CD1c-positive myeloid dendritic cell (primary cell): ENCODE data around the gene CTDSP2.
A peak's percentile ranks its signal among the peaks of the same experiment; 100 is the strongest.
"Not testable (repeated sequence)": the region's sequence is repeated elsewhere in the genome, so short reads cannot be mapped to it uniquely, and the experiment has no call there.

Experiments used
- DNase-seq: peaks from one replicate; pipeline ENCODE4 v3.0.0-alpha.2; 2016; ENCODE audit errors: extremely low spot score

The CTDSP2 gene, protein sequence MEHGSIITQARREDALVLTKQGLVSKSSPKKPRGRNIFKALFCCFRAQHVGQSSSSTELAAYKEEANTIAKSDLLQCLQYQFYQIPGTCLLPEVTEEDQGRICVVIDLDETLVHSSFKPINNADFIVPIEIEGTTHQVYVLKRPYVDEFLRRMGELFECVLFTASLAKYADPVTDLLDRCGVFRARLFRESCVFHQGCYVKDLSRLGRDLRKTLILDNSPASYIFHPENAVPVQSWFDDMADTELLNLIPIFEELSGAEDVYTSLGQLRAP

GRCh38 chr12:57846577-57847319, at the start of gene CTDSP2:
Gene CTDSP2 (minus strand): TSS chr12:57846729. CDS start chr12:57846435, 294 bp downstream.
- DNase-seq, result peak; percentile 97

- no peak for DNase-seq
These were observed 49.5 kb upstream of the CTDSP2 start for GRCh38 chr12:57896115-57896433.

- no peak for DNase-seq
These were observed 49.0 kb upstream of the CTDSP2 start for GRCh38 chr12:57895389-57896114.

DNA sequence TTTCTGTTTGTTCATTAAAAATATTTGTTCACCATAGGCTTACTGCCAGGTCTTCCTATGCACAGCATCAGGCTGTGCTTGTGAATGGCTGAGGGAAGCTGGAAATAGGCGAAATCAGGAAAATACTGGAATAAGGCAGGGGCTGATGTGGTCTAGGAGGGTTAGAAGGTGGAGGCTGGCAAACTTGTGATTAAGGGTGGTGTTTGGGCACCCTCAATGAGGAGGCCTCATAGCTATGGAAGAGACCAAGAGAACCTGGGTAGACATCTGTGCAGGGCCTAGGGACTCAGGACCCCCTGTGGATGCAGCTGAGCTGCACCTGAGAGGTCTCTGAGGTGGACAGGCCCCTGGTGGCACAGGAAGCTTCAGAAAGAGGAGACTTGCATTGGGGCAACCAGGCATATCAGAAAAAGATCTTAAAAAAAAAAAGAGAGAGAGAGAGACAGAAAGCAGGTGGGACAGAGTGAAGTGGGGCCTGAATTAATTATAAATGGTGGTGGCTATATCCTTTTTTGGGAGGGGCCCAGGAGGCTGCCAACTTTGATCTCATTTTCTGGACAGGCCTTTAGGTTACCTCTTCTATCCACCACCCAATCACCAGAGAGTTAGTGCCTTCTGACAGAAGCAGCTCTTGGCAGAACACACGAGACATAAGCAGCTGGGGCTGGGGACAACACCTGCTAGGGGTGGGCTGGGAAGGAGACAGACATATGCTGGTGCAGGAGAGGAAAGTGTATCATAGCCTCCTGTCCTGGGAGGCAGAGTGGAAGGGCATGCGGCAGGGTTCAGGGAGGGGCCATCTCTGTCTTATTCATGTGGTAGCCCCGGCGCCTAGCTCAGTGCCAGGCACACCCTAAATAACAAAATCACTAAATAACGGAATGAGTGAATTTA, 48.1 kb upstream of the CTDSP2 start:
- DNase-seq, result no peak

DNA sequence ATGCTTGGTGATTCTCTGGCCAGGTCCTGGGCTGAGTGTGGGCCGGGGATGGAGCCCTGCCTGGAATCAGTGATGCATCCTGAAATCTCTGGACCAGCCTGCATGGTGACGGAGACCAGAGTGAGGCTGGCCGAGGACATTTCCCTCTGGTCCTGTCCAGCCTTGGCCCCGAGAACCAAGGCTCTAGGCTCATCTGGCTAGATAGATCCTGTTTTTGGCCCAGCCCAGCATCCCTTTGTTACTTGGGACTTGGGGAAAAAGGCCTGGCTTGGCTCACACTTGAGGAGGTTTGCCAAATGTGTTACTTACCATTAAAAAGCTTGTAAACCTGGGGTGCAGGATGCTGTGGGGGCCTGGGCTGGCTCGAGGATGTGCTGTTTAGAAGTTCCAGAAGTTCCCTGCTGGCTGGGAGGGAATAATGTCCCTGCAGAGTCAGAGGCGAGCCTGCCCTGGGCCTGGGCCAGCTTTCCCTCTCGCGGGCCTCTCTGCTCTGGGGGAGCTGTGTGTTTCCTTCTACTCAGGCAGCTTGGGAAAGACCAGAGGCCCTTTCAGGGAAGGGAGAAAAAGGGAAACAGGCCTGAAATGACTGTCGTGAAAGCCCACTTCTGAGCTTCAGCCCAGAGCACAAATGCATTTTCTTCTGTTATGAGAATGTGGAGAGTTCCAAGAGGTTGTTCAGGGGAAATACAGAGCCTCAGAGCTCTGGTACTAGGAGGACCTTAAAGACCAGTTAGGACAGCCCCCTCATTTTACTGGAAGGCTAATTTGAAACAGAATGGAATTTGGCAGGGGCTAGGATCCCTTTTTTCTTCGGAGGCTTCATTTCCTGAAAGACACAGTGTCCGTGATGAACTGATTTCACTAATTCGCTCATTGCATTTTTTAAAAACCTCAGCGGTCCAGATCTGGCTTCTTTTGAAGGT, 47.2 kb upstream of the CTDSP2 start:
- DNase-seq, result peak; percentile 49

DNA sequence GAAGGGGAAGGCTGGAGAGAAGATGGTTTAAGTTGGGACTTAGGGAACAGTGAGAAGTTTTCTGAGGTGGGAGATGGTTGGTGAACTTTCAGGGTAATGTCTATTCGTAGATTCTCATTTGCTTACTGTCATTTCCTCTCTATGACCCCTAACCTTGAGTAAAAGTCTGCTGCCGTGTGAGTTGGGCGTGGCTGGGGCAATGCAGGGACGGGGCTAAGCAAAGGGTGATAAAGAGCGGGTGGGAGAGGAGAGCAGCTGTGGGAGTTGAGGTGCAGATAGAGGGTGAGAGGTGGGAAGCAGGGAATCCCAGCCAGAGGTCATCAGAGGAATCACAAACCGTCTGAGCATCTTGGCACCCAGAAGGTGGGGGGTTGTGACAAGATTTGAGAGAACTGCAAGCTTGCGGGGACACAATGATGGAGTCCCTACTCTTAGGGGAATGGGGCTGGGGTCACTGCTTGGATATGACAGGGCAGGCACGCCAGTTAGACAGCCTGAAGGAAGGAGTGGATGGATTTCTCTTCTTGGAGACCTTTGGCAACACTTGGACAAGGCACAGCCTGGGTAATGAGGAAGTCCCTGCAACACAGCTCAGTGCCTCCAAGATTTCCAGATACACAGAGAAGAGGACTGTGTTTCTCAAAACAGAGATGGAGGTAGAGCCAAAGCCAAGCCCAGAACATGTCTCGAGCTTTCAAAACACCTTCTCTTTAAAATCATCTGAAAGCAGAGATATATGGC, 45.9 kb upstream of the CTDSP2 start:
- no peak for DNase-seq

- DNase-seq, result no peak
These were observed 45.2 kb upstream of the CTDSP2 start for GRCh38 chr12:57891542-57892228.

DNA sequence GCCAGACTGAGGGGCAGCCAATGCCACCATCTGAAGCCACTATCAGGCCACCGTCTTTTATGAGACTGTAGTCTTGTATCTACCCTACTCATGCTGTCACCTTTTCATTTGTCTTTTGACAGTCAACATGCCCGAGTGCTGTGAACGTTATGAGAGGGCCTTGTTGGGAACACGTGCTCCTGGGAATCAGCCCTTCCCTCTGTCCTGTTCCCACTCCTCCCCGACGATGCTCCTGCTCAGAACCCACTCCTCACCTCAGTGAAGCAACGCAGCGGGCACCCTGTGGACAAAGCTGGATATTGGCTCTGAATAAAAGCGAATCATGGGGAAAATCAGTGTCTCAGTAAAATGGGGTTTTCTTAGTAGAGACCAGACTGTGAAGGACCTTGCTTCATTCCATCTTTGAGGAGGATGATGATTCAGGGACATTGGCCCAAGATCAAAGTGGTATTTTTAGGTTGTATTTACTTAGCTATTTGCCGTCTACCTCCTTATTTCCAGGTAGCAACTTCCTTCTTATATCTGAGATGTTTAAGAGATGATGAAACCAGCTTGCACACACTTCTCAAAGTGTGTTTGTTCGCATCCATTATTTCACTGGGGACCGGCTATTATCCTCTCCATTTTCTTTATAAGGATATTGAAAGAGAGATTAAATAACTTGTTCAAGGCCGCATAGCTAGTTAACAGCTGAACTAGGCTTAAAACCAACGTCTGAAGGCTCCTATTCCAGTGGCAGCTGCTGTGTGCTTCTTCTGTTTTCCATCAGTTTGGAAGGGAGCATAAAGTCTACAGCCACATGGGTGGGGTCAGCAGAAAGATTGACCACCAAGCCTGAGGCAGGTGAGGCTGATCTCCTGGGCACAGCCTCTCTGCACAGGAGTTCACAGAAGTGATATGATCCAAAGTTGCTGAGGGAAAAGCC, 43.9 kb upstream of the CTDSP2 start:
- DNase-seq, result no peak

DNA sequence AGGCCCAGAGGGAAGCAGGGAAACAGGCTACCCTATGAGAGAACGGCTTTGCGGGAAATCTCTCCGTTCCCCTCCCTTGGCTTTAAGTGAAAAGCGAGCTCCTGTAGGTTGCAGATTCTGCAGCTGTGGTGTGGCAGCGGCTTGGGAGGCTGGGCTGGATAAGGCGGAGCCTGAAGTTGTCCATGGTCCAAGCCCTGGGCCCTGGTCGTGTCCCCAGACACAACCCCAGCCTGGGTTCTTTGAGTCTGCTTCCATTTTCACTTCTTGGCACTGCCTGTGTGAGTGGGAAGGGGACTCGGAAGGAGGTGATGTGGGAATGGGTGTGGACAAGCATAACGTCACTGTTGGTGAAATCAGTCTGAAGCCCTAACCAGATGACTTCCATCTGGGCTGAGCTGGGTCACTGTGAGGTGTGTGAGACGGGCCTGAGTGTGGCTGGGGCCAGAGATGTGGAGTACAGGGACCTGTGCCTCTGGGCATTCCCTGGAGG, 43.0 kb upstream of the CTDSP2 start:
- DNase-seq, result no peak

DNA sequence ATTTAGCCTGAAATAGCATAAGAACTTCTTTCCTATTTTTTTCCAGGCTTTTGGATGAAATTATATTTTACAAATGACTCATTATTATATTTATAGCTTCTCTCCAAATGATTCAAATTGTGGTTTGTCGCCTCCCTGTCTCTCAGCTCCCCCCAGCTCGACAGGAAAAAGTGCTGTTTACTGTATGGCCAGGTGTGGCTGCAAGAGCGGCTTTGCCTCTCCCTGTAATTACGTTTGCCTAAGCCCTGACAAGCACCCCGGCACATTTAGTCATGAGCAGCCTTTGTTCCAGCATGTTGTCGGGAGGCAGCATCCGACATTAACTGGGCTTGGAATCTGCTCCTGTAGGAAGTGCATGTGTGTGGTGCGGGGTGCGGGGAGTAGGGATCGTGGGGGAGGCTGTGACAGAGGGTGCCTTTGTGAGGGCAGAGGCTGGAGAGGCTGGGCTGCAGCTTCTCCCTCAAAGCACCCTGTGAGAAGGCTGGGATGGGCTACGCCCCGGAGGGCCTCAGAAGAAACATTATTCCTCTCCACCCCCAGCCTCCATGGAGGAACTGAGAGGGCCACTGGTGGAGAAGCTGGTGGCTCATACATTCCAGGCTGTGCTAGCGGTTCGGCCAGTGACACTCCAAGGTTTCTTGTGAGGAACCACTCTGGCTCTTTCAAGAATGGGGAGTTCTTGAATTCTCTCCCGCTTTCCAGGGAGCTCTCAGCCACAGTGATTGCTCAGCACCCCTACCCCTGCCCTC, 42.1 kb upstream of the CTDSP2 start:
- DNase-seq, result peak; percentile 75

- DNase-seq, result no peak
These were observed 41.3 kb upstream of the CTDSP2 start for GRCh38 chr12:57887631-57888408.

DNA sequence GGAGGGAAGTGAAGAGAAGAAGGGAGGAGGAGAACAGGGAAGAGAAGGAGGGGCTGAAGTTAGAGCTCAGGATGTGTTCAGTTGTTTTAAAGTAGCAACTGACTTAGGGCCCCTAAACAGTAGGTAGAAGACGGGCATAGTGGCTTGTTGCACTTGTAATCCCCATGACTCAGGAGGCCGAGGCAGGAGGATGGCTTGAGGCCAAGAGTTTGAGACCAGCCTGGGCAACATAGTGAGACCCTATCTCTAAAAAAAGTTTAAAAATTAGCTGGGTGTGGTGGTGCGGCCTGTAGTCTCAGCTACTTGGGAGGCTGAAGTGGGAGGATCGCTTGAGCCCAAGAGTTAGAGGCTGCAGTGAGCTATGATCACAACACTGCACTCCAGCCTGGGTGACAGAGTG, 40.4 kb upstream of the CTDSP2 start:
- DNase-seq, result not testable (repeated sequence)

DNA sequence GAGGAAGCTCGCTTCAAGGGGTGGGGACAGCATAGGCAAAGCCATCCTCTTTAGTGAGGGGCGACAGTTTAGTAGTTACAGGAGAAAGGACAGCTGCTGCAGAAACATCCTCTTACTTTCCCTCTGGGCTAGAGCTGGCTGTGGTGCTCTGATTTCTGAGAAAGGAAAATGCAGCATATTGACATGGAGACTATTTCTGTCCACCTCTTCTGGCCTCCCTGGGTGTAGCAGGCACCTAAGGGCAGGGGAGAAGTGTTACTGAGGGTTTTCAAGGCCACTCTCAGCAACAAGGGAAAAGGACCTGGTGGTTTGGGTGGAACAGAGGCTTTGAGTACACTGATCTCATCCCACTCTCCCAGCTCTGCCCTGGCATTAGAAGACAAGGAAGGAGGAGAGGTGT, 40.0 kb upstream of the CTDSP2 start:
- no peak for DNase-seq

DNA sequence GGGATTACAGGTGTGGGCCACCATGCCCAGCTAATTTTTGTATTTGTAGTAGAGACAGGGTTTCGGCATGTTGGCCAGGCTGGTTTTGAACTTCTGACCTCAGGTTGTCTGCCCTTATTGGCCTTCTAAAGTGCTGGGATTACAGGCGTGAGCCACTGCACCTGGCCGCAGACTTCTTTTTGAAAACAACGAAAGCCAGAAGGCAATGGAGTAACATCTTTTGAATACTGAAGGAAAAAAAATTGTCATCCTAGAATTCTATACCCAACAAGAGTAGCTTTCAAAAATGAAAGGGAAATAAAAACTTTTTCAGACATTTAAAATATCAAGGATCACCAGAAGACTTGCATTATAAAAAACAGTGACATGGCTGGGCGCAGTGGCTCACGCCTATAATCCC, 38.7 kb upstream of the CTDSP2 start:
- DNase-seq, result no peak

DNA sequence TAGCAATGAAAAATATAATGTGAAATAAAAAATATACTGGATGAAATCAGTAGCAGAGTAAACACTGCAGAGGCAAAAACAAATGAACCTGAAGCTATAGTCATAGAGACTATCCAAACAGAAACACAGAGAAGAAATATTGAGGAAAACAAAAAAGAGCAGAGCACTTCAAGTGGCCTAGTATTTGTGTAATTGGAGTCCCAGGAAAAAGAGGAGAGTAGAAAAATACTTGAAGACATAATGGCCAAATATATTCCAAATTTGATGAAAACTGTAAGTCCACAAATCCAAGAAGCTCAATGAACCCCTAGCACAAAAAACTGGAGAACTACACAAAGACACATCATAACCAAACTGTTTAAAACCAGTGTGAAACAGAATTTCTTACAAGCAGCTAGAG, 37.2 kb upstream of the CTDSP2 start:
- DNase-seq, result no peak

DNA sequence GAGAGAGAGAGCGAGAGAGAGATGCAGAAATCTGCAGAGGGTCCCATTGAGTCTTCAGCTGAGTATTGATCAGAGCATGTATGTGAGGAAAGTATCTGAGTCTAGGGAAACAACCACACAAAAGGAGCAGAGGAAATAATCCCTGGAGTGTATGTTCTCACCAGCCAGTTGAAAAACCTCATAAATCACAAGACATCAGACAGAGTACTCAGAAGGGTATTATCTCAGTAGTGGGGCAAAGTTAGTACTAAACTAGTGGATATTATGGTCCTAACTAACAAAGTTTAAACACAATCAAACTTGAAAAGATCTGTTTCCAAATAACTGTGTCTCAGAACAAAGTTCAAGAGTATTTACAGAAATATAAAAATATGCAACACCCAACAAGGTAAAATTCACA, 36.5 kb upstream of the CTDSP2 start:
- no peak for DNase-seq

DNA sequence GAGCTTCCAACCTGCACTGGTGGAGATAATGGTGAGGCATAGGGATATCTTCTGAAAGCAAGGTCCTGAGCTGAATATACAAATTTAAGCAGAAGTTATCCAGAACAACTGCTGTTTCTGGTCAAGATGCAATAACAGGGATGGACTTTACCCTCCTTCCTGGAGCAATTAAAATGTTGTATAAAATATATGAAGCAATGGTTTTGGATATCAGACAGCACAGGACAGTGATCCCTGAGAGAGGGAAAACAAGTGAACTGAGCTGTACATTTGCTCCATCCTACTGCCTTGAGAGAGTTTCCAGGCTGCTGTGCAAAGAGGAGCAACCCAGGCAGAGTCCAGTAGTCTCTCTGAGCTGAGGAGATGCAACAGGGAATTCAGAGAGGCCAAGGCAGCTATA, 36.0 kb upstream of the CTDSP2 start:
- no peak for DNase-seq
